ENCODE results near the gene RAB10. TPM values are rescaled to one million over a fixed set of nuclear protein-coding genes. Genes with fewer than 3 reads are reported as not detected.

Gene RAB10
- total and polyA plus RNA-seq, 2 of the 13 experiments (the other 11 are each of a cell fraction or from before 2014, with no cell fraction given): 48.2 to 120 TPM

DNA sequence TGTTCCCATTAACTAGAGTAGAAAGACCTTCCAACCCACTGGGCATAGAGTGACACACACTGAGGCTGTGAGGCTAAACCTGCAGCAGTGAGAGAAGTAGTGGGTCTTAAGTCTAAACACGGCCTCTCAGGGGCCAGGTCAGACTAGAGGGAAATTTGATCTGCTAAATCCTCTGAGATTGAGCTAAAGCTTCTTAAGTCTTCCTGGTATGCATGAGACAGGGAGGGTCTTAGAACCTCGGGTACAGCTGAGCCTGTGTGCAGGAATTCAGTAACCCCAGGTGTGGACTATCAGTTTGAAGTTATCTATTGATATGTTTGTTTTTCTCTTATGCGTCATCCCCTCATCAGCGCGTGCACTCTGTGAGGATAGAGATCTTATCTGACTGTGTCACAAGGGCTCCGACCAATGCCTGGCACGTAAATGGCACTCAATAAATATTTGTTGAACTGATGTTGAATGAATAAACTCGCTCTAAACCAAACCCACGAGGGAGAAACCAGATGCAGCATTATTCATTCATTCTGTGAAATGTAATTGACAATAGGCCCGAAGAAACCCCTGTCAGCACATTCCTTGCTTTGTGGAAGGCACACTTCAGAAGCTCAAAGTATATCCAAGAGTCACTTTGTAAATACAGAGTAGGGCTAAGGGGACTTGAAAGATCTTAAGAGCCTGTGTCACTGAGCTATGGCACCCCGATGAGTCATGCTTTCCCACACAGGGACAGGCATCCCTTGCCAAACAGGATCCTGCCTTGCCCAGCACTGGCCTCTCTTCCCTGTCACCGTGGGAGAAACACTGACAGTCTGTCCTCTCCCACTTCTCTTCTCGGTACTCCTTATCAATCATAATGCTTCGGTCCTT is 21.7 kb upstream of the RAB10 start (continued):
- TF ChIP-seq ZNF776 (CRISPR knock-in tag; IDR thresholded peaks at IDR 0.05) (no peak), NCOR1 (IDR thresholded peaks at IDR 0.05; ENCODE audit: borderline replicate concordance, low read length) (no peak), AGO2 (optimal IDR thresholded peaks at IDR 0.05; ENCODE audit: low read depth, low read length) (no peak), ZEB1 (IDR thresholded peaks at IDR 0.05; ENCODE audit: insufficient replicate concordance, low read depth) (peak; percentile 41), SRSF4 (IDR thresholded peaks at IDR 0.05; ENCODE audit: low read depth, low read length, poor library complexity, severe bottlenecking) (no peak), ZNF335 (CRISPR knock-in tag; IDR thresholded peaks at IDR 0.05) (no peak), MAFF (IDR thresholded peaks at IDR 0.05; ENCODE audit: low read depth, low read length) (peak; percentile 92), MAZ (IDR thresholded peaks at IDR 0.05; ENCODE audit: borderline replicate concordance, low read depth, low read length) (no peak), MAZ (CRISPR knock-in tag; IDR thresholded peaks at IDR 0.05; ENCODE audit: low read depth) (no peak), ZNF430 (CRISPR knock-in tag; IDR thresholded peaks at IDR 0.05) (no peak), SNAI1 (CRISPR knock-in tag; IDR thresholded peaks at IDR 0.05; ENCODE audit: borderline replicate concordance) (no peak), ZC3H4 (CRISPR knock-in tag; IDR thresholded peaks at IDR 0.05; ENCODE audit: borderline replicate concordance) (no peak), KDM5B (CRISPR knock-in tag; IDR thresholded peaks at IDR 0.05; ENCODE audit: borderline replicate concordance) (no peak), EZH2 (conservative IDR thresholded peaks at IDR 0.05; ENCODE audit: low read depth, low read length) (no peak), CBX2 (IDR thresholded peaks at IDR 0.05; ENCODE audit: low read depth, low read length) (no peak), CBX2 (CRISPR knock-in tag; IDR thresholded peaks at IDR 0.05; ENCODE audit: low read depth) (no peak), HMG20A (CRISPR knock-in tag; IDR thresholded peaks at IDR 0.05; ENCODE audit: borderline replicate concordance) (peak; percentile 76; the same call in 1 of the 2 replicates), SMAD3 (CRISPR knock-in tag; IDR thresholded peaks at IDR 0.05) (peak; percentile 62; the same call in 1 of the 2 replicates), RORA (CRISPR knock-in tag; IDR thresholded peaks at IDR 0.05) (no peak)
- TF ChIP-seq, protein P1, sequence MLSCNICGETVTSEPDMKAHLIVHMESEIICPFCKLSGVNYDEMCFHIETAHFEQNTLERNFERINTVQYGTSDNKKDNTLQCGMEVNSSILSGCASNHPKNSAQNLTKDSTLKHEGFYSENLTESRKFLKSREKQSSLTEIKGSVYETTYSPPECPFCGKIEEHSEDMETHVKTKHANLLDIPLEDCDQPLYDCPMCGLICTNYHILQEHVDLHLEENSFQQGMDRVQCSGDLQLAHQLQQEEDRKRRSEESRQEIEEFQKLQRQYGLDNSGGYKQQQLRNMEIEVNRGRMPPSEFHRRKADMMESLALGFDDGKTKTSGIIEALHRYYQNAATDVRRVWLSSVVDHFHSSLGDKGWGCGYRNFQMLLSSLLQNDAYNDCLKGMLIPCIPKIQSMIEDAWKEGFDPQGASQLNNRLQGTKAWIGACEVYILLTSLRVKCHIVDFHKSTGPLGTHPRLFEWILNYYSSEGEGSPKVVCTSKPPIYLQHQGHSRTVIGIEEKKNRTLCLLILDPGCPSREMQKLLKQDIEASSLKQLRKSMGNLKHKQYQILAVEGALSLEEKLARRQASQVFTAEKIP (CRISPR knock-in tag; IDR thresholded peaks at IDR 0.05; ENCODE audit: borderline replicate concordance): no peak
- TF ChIP-seq, protein P2, sequence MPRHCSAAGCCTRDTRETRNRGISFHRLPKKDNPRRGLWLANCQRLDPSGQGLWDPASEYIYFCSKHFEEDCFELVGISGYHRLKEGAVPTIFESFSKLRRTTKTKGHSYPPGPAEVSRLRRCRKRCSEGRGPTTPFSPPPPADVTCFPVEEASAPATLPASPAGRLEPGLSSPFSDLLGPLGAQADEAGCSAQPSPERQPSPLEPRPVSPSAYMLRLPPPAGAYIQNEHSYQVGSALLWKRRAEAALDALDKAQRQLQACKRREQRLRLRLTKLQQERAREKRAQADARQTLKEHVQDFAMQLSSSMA (CRISPR knock-in tag; IDR thresholded peaks at IDR 0.05): no peak
- TF ChIP-seq, protein P3, sequence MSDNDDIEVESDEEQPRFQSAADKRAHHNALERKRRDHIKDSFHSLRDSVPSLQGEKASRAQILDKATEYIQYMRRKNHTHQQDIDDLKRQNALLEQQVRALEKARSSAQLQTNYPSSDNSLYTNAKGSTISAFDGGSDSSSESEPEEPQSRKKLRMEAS (IDR thresholded peaks at IDR 0.05): 0 out of 2 replicates have a peak, but pooled peaks have one; percentile 30
- TF ChIP-seq, protein P4, sequence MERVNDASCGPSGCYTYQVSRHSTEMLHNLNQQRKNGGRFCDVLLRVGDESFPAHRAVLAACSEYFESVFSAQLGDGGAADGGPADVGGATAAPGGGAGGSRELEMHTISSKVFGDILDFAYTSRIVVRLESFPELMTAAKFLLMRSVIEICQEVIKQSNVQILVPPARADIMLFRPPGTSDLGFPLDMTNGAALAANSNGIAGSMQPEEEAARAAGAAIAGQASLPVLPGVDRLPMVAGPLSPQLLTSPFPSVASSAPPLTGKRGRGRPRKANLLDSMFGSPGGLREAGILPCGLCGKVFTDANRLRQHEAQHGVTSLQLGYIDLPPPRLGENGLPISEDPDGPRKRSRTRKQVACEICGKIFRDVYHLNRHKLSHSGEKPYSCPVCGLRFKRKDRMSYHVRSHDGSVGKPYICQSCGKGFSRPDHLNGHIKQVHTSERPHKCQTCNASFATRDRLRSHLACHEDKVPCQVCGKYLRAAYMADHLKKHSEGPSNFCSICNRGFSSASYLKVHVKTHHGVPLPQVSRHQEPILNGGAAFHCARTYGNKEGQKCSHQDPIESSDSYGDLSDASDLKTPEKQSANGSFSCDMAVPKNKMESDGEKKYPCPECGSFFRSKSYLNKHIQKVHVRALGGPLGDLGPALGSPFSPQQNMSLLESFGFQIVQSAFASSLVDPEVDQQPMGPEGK (CRISPR knock-in tag; IDR thresholded peaks at IDR 0.05): no peak; the same call in 1 of the 2 replicates
- TF ChIP-seq, protein P5, sequence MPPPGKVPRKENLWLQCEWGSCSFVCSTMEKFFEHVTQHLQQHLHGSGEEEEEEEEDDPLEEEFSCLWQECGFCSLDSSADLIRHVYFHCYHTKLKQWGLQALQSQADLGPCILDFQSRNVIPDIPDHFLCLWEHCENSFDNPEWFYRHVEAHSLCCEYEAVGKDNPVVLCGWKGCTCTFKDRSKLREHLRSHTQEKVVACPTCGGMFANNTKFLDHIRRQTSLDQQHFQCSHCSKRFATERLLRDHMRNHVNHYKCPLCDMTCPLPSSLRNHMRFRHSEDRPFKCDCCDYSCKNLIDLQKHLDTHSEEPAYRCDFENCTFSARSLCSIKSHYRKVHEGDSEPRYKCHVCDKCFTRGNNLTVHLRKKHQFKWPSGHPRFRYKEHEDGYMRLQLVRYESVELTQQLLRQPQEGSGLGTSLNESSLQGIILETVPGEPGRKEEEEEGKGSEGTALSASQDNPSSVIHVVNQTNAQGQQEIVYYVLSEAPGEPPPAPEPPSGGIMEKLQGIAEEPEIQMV (CRISPR knock-in tag; IDR thresholded peaks at IDR 0.05; ENCODE audit: low read depth): no peak

Measured in HepG2 (cell line).